ENCODE data around the gene ABCC4.

ABCC4 gene

DNA sequence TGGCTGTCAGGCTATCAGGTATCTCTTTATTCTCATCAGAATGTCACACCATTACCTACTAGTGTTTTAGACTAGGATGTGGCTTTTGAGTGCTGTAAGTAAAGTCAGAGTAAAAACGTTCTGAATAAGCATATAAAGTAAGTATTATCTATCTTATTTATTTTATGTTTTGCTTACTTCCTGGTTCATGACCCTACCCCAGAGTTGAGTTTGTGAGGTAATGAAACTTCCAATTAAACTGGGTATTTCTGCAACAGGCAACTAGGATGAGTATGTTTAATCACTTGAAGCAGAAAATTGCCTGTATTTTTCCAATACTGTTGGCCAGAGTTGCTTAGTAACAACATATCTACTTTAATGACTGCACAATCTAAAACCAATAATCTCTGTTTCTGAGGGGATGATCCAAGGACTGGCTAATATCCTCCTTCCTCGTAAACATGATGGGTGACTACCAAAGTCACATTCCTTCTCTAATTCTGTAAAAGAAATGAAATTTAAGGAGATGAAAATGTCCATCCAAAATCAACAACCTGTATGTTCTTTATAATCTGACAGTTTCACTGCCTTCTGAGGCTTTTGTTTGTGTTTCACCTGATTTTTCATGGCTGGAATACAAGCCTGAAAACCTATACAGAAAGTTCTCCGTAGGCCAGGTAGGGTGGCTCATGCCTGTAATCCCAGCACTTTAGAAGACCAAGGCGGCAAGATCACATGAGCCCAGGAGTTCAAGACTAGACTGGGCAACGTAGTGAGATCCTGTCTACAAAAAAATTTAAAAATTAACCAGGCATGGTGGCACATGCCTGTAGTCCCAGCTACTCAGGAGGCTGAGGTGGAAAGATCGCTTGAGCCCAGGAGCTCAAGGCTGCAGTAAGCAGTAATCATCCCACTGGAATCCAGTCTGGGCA lies 83.1 kb downstream of the ABCC4 start:
- Histone ChIP-seq H3K27ac (no peak overlapping the region), H3K4me3 (no peak overlapping the region), H3K27me3 (no peaks in the 10 kb centered on the region), H3K9me3 (no peaks in the 10 kb centered on the region), H3K36me3 (no peaks in the 10 kb centered on the region), H3K4me1 (no peaks in the 10 kb centered on the region)
- intact Hi-C loops (cut with DNase I; ENCODE audit: low total_unique reads): no loop called here
- TF ChIP-seq, protein P1, sequence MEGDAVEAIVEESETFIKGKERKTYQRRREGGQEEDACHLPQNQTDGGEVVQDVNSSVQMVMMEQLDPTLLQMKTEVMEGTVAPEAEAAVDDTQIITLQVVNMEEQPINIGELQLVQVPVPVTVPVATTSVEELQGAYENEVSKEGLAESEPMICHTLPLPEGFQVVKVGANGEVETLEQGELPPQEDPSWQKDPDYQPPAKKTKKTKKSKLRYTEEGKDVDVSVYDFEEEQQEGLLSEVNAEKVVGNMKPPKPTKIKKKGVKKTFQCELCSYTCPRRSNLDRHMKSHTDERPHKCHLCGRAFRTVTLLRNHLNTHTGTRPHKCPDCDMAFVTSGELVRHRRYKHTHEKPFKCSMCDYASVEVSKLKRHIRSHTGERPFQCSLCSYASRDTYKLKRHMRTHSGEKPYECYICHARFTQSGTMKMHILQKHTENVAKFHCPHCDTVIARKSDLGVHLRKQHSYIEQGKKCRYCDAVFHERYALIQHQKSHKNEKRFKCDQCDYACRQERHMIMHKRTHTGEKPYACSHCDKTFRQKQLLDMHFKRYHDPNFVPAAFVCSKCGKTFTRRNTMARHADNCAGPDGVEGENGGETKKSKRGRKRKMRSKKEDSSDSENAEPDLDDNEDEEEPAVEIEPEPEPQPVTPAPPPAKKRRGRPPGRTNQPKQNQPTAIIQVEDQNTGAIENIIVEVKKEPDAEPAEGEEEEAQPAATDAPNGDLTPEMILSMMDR (IDR thresholded peaks at IDR 0.05): no peak
- no peak for DNase-seq

DNA sequence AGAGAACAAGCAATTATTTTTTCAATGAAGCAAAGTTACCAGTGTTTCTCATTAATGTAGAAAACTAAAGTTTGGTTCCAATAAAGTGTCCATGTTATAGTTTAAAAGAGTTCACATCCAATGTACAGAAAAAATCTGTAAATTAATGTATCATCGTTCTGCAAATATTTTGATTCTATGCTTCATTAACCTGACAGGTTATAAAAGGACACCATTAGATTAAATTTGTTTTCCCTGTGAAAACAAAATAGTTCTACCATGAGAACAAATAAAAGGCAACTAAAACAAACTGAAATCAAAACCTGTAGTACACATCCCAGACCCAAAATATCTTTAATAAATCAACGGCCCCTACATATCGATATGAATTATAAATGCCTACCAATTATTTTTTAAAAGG lies 85.1 kb downstream of the ABCC4 start:
- intact Hi-C loops (cut with DNase I; ENCODE audit: low total_unique reads): no loop called here
- TF ChIP-seq, protein P1 (IDR thresholded peaks at IDR 0.05): no peak

DNA sequence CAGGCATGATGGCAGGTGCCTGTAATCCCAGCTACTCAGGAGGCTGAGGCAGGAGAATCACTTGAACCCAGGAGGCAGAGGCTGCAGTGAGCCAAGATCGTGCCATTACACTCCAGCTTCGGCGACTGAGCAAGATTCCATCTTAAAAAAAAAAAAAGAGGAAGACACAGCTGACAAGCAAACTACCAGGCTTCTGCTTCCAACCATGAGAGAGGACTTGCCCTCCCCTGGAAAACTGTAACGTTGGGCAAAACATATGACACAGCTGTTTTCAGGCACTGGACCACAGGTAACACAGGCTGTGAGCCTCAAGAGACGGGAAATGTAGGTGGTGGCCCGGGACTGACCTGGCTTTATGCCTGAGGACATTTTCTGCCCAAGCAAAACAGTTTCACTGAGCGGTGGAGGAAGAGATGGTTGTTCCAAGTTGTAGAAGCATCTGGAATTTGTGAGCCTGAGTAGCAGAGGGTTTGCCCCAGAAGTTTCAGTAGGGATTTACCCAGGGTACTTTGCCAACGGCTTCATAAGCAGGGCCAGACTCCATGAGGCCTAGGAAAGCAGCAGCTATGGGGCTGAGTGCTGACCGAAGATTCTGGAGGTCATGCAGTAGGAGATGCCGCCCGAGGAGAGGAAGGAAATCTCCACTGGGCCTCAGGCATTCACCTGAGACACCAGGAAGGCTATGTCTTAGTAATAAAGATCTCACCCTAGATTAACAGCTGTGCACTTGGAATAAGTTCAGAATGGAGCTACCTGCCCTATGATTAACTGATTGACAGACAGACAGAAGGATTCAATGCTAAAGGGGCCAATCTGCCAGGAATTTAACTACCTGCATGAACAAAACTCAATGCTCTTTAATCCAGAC lies 88.0 kb downstream of the ABCC4 start:
- intact Hi-C loops (cut with DNase I; ENCODE audit: low total_unique reads): no loop called here

More for the DNA sequence above, 85.1 kb downstream of the ABCC4 start:
- no peak for DNase-seq
- Histone ChIP-seq H3K4me1 (no peaks in the 10 kb centered on the region), H3K27me3 (no peaks in the 10 kb centered on the region), H3K36me3 (no peaks in the 10 kb centered on the region), H3K4me3 (no peak overlapping the region), H3K9me3 (no peaks in the 10 kb centered on the region), H3K27ac (no peak overlapping the region)

GRCh38 chr13:95209109-95209508 lies 92.1 kb downstream of the ABCC4 start:
- intact Hi-C loops (cut with DNase I; ENCODE audit: low total_unique reads): no loop called here
- Histone ChIP-seq H3K27ac (no peak overlapping the region), H3K36me3 (peaks cover 0 to 9% (median 0%) of the 10 kb centered on the region in 3 donors), H3K4me1 (no peaks in the 10 kb centered on the region), H3K27me3 (no peaks in the 10 kb centered on the region), H3K9me3 (no peaks in the 10 kb centered on the region), H3K4me3 (no peak overlapping the region)
- TF ChIP-seq, protein P1 (IDR thresholded peaks at IDR 0.05): no peak
- no peak for DNase-seq

More for the DNA sequence above, 88.0 kb downstream of the ABCC4 start:
- H3K27ac ChIP-seq: no peak overlapping the region
- H3K4me1 ChIP-seq: no peaks in the 10 kb centered on the region
- TF ChIP-seq, protein P1 (IDR thresholded peaks at IDR 0.05): no peak
- no peaks in the 10 kb centered on the region for H3K36me3 ChIP-seq
- no peaks in the 10 kb centered on the region for H3K27me3 ChIP-seq
- no peak for DNase-seq
- H3K4me3 ChIP-seq: no peak overlapping the region
- no peaks in the 10 kb centered on the region for H3K9me3 ChIP-seq

DNA sequence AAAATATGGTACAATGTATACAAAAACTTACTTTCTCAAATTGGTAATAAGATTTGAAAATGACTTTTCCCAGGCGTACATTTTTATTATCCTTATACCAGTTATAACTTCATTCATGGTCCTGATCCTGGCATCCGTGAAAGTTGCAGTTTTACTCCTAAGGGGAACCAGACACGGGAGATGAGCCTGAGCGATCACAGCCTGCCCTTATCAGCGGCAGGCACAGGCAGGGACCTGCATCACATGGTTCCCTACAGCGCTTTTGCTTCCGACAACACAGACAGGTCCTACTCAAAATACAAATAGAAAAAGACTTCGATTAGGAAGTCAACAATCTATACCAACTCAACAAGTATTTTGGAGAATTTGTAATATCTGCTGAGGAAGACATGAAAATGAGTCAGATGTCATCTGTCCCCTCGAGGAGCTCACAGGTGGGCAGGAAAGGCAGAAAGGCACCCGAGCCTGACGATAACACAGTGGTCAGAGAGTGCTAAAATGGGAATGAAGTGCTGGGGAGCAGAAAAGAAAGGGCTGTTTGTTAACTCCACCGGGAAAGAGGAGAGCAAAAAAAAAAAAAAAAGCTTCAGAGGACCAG lies 93.4 kb downstream of the ABCC4 start:
- intact Hi-C loops (cut with DNase I; ENCODE audit: low total_unique reads): no loop called here
- TF ChIP-seq, protein P1 (IDR thresholded peaks at IDR 0.05): no peak
- H3K9me3 ChIP-seq: no peaks in the 10 kb centered on the region
- peaks cover 0 to 9% (median 4%) of the 10 kb centered on the region in 3 donors for H3K36me3 ChIP-seq
- H3K27me3 ChIP-seq: no peaks in the 10 kb centered on the region
- H3K4me1 ChIP-seq: no peaks in the 10 kb centered on the region
- DNase-seq: no peak
- H3K4me3 ChIP-seq: no peak overlapping the region
- no peak overlapping the region for H3K27ac ChIP-seq

Data from tibial artery (tissue), 4 donors.